Right lobe of liver (tissue), 4 donors: ENCODE measurements around the gene APLN.

ENCODE experiments used
- POLR2A ChIP-seq: fragments of 450-650 bp; IDR thresholded peaks from one replicate; pipeline ENCODE4 v1.6.1; 2017; ENCODE audit warnings: antibody characterized with exemption, mild to moderate bottlenecking
- TF ChIP-seq, protein P1 (sequence below), 4 donors: fragments of 200-600 bp in 3 of 4; fragments of 450-650 bp in 1 of 4; IDR thresholded peaks; one replicate each; pipeline versions ENCODE4 v1.5.1 to v1.8.0; 2016 to 2022; ENCODE audit warnings: antibody characterized with exemption in 4 of 4, mild to moderate bottlenecking in 2 of 4
- donor health status: DM: no; HTN: no; CAD: no.
- donor health status: DM: no; HTN: no; CAD: no.
- donor health status: DM: no; HTN: yes; CAD: no.

DNA sequence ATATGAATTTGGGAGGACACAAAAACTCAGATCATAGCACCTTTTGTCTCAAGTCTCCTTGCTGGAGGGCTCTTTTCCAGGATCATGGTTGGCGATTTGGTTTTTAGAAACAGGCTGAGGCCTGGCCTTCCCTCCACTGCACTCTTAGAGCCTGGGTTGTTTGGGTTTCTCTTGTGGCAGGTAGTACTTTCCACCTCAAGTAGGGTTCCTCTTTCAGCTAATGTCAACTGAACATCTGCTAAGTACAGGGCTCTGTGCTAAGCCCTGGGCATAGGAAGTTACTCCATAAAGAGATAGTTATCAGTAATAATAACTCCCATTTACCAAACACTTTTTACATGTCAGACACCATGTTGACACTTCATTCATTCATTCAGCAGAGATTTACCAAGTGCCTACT is 28.2 kb upstream of the APLN start:
- TF ChIP-seq, protein P1, sequence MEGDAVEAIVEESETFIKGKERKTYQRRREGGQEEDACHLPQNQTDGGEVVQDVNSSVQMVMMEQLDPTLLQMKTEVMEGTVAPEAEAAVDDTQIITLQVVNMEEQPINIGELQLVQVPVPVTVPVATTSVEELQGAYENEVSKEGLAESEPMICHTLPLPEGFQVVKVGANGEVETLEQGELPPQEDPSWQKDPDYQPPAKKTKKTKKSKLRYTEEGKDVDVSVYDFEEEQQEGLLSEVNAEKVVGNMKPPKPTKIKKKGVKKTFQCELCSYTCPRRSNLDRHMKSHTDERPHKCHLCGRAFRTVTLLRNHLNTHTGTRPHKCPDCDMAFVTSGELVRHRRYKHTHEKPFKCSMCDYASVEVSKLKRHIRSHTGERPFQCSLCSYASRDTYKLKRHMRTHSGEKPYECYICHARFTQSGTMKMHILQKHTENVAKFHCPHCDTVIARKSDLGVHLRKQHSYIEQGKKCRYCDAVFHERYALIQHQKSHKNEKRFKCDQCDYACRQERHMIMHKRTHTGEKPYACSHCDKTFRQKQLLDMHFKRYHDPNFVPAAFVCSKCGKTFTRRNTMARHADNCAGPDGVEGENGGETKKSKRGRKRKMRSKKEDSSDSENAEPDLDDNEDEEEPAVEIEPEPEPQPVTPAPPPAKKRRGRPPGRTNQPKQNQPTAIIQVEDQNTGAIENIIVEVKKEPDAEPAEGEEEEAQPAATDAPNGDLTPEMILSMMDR (IDR thresholded peaks at IDR 0.05) = no peak
- no peak for TF ChIP-seq POLR2A
